ENCODE measurements around the gene SLC66A2.

DNA sequence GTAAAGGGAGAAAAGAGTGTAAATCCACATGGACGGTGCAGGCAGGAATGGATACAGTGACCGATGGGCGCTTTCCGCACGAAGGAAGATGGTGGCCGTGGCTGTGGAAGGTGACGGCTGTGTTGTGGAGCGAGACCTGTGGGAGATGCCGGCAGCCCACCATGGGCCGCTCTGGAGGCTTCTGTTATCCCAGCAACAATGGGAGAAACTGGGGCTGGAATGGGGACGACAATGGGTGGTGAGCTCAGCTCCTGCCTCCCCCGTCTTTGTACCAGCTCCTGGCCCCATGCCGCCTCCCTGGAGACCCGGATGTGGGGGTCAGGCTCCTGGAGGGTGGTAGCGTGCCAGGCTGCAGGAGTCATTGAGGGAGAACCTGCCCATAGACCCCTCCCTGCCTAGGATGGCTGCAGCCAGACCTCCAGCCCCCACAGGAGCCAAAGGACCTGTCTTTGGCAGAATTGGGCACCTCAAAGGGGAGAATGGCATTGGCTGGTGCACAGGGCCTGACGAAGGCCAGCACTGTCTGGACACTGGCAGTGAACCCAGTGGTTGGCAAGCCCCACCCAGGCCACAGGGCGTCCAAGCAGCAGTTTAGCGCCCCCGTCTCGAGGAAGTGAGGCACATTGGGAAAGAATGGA lies 72.6 kb downstream of the SLC66A2 start:
- TF ChIP-seq POLR2A (IDR thresholded peaks at IDR 0.05) (no peak), EP300 (IDR thresholded peaks at IDR 0.05) (no peak)
- TF ChIP-seq, protein P1, sequence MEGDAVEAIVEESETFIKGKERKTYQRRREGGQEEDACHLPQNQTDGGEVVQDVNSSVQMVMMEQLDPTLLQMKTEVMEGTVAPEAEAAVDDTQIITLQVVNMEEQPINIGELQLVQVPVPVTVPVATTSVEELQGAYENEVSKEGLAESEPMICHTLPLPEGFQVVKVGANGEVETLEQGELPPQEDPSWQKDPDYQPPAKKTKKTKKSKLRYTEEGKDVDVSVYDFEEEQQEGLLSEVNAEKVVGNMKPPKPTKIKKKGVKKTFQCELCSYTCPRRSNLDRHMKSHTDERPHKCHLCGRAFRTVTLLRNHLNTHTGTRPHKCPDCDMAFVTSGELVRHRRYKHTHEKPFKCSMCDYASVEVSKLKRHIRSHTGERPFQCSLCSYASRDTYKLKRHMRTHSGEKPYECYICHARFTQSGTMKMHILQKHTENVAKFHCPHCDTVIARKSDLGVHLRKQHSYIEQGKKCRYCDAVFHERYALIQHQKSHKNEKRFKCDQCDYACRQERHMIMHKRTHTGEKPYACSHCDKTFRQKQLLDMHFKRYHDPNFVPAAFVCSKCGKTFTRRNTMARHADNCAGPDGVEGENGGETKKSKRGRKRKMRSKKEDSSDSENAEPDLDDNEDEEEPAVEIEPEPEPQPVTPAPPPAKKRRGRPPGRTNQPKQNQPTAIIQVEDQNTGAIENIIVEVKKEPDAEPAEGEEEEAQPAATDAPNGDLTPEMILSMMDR (IDR thresholded peaks at IDR 0.05): no peak

Data from sigmoid colon (tissue), 4 donors.